ENCODE measurements around the gene ATP6V0D1. TPM values are rescaled to one million over a fixed set of nuclear protein-coding genes. Genes with fewer than 3 reads are reported as not detected.

The ATP6V0D1 gene
- total RNA-seq, 6 donors from 2014 or later: 69.1 to 221 (median 147) TPM

DNA sequence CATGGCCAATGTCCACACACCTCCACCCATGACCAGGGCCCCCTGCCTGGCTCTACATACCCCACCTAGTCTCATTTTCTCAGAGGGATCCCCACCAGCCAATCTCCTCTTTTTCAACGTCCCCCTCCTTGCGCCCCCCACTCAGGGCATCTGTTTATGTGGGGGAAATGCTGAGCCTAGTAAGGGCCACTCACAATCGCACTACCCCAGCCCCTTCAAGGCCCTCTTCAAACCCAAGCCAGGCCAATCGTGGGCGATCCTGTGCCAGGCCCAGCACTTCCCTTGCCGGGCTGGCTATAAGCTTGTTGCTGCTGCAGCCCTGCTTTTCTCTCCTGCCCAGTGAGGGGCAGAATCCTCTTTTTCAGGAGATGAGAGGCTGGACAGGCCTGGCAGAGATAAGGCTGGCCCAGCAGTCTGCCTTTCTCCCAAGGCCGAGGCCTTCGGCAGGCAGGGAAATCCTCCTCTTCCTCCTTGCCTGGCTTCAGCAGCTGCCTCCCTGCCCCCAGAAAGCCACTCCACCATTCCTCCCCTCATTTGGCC lies 33.9 kb downstream of the ATP6V0D1 start:
- H3K27ac ChIP-seq: peak overlapping the region; percentile 18 to 61 (median 42)
- H3K9me3 ChIP-seq: no peaks in the 10 kb centered on the region
- H3K36me3 ChIP-seq: peaks cover 0 to 73% (median 47%) of the 10 kb centered on the region in 4 donors
- ATAC-seq (ENCODE audit: low FRiP score in 2 of 2) (no peak), DNase-seq (peak in 1 of 2 donors; percentile 42)
- no peak for TF ChIP-seq EP300 (IDR thresholded peaks at IDR 0.05)
- no peak for TF ChIP-seq POLR2A (IDR thresholded peaks at IDR 0.05)
- no peak for TF ChIP-seq POLR2AphosphoS5 (IDR thresholded peaks at IDR 0.05)
- TF ChIP-seq, protein P1, sequence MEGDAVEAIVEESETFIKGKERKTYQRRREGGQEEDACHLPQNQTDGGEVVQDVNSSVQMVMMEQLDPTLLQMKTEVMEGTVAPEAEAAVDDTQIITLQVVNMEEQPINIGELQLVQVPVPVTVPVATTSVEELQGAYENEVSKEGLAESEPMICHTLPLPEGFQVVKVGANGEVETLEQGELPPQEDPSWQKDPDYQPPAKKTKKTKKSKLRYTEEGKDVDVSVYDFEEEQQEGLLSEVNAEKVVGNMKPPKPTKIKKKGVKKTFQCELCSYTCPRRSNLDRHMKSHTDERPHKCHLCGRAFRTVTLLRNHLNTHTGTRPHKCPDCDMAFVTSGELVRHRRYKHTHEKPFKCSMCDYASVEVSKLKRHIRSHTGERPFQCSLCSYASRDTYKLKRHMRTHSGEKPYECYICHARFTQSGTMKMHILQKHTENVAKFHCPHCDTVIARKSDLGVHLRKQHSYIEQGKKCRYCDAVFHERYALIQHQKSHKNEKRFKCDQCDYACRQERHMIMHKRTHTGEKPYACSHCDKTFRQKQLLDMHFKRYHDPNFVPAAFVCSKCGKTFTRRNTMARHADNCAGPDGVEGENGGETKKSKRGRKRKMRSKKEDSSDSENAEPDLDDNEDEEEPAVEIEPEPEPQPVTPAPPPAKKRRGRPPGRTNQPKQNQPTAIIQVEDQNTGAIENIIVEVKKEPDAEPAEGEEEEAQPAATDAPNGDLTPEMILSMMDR (IDR thresholded peaks at IDR 0.05): no peak
- H3K27me3 ChIP-seq: no peaks in the 10 kb centered on the region
- H3K4me3 ChIP-seq: no peak overlapping the region
- peaks cover 54 to 88% (median 75%) of the 10 kb centered on the region in 4 donors for H3K4me1 ChIP-seq
- 89 to 93% methylated on average over 7 of the region's 8 CpGs for WGBS, 2 donors

GRCh38 chr16:67445913-67446907 lies 34.7 kb downstream of the ATP6V0D1 start:
- Histone ChIP-seq H3K9me3 (no peaks in the 10 kb centered on the region), H3K4me1 (peaks cover 55 to 88% (median 75%) of the 10 kb centered on the region in 4 donors), H3K4me3 (no peak overlapping the region), H3K27ac (peak overlapping the region; percentile 18 to 61 (median 42)), H3K36me3 (peaks cover 0 to 68% (median 44%) of the 10 kb centered on the region in 4 donors), H3K27me3 (no peaks in the 10 kb centered on the region)
- ATAC-seq (ENCODE audit: low FRiP score in 2 of 2) (no peak), DNase-seq (peak in 1 of 2 donors; percentile 69)
- TF ChIP-seq POLR2A (IDR thresholded peaks at IDR 0.05) (no peak), POLR2AphosphoS5 (IDR thresholded peaks at IDR 0.05) (no peak), EP300 (IDR thresholded peaks at IDR 0.05) (no peak)
- TF ChIP-seq, protein P1 (IDR thresholded peaks at IDR 0.05): no peak
- WGBS, 2 donors: 65 to 87% methylated on average over 6 to 11 of the region's 12 CpGs

GRCh38 chr16:67445441-67445912 lies 35.5 kb downstream of the ATP6V0D1 start:
- H3K4me1 ChIP-seq: peaks cover 49 to 89% (median 73%) of the 10 kb centered on the region in 4 donors
- no peaks in the 10 kb centered on the region for H3K27me3 ChIP-seq
- ATAC-seq (ENCODE audit: low FRiP score in 2 of 2) (no peak), DNase-seq (no peak)
- WGBS, 2 donors: 72 to 85% methylated on average over 3 of the region's 3 CpGs
- peaks cover 0 to 67% (median 43%) of the 10 kb centered on the region in 4 donors for H3K36me3 ChIP-seq
- H3K27ac ChIP-seq: peak overlapping the region in 2 of 4 donors; percentile 23 to 61
- no peaks in the 10 kb centered on the region for H3K9me3 ChIP-seq
- TF ChIP-seq EP300 (IDR thresholded peaks at IDR 0.05) (no peak), POLR2AphosphoS5 (IDR thresholded peaks at IDR 0.05) (no peak), POLR2A (IDR thresholded peaks at IDR 0.05) (no peak)
- TF ChIP-seq, protein P1 (IDR thresholded peaks at IDR 0.05): no peak
- H3K4me3 ChIP-seq: no peak overlapping the region

- 85 to 96% methylated on average over 7 of the region's 7 CpGs for WGBS, 2 donors
- Histone ChIP-seq H3K4me3 (no peak overlapping the region), H3K4me1 (peaks cover 46 to 85% (median 72%) of the 10 kb centered on the region in 4 donors), H3K9me3 (no peaks in the 10 kb centered on the region), H3K36me3 (peaks cover 0 to 67% (median 45%) of the 10 kb centered on the region in 4 donors), H3K27ac (peak overlapping the region in 1 of 4 donors; percentile 10), H3K27me3 (no peaks in the 10 kb centered on the region)
- ATAC-seq (ENCODE audit: low FRiP score in 2 of 2) (no peak), DNase-seq (peak in 1 of 2 donors; percentile 56)
- TF ChIP-seq POLR2AphosphoS5 (IDR thresholded peaks at IDR 0.05) (no peak), POLR2A (IDR thresholded peaks at IDR 0.05) (no peak), EP300 (IDR thresholded peaks at IDR 0.05) (no peak)
- TF ChIP-seq, protein P1 (IDR thresholded peaks at IDR 0.05): no peak
Measured at GRCh38 chr16:67445126-67445426, 35.9 kb downstream of the ATP6V0D1 start.

Measured in upper lobe of left lung (tissue), 6 donors.